HFFc6 (cell line): ENCODE results near the gene LRRC4B. TPM values are rescaled to one million over a fixed set of nuclear protein-coding genes. Genes with fewer than 3 reads are reported as not detected.
A peak's percentile ranks its signal among the peaks of the same experiment; 100 is the strongest.

Experiments
- DNase-seq: peaks from one replicate; pipeline ENCODE4 v3.0.0-alpha.2; 2018
- H3K27ac Mint-ChIP-seq: 2 replicates; pipeline ENCODE4 v1.8.0; 2020; ENCODE audit warnings: mild to moderate bottlenecking, mixed read lengths
- H3K27me3 Mint-ChIP-seq: 2 replicates; pipeline ENCODE4 v1.8.0; 2021; ENCODE audit warnings: mild to moderate bottlenecking, moderate library complexity, mixed read lengths; ENCODE audit not compliant: insufficient read depth
- H3K36me3 Mint-ChIP-seq: 2 replicates; pipeline ENCODE4 v1.8.0; 2021; ENCODE audit warnings: low read depth, mixed read lengths
- H3K4me1 Mint-ChIP-seq: 2 replicates; pipeline ENCODE4 v1.8.0; 2020; ENCODE audit warnings: low read depth, mixed read lengths
- H3K4me3 Mint-ChIP-seq: 2 replicates; pipeline ENCODE4 v1.8.0; 2020; ENCODE audit warnings: mild to moderate bottlenecking, moderate library complexity, mixed read lengths
- H3K9me3 Mint-ChIP-seq: 2 replicates; pipeline ENCODE4 v1.8.0; 2020; ENCODE audit warnings: mild to moderate bottlenecking, mixed read lengths
- total RNA-seq, 6 experiments: library from RNA; stranded (reverse); fragmentation: NEBNext Ultra II Directional; extraction: Animal tissue kit (Norgen Biotek cat#: 25700); gene quantifications; 2 replicates in 1 of 6; 3 replicates in 5 of 6; pipeline ENCODE4 v1.2.3, GENCODE V29; 2021
- TF ChIP-seq, protein P1 (sequence below): fragments of 200-600 bp; sonication (generic); IDR thresholded peaks from 2 replicates; pipeline ENCODE4 v1.5.0; 2021; ENCODE audit warnings: antibody characterized with exemption, mild to moderate bottlenecking

LRRC4B gene
- total RNA-seq, 6 experiments from 2014 or later, result 0.07 to 0.14 (median 0.08) TPM

DNA sequence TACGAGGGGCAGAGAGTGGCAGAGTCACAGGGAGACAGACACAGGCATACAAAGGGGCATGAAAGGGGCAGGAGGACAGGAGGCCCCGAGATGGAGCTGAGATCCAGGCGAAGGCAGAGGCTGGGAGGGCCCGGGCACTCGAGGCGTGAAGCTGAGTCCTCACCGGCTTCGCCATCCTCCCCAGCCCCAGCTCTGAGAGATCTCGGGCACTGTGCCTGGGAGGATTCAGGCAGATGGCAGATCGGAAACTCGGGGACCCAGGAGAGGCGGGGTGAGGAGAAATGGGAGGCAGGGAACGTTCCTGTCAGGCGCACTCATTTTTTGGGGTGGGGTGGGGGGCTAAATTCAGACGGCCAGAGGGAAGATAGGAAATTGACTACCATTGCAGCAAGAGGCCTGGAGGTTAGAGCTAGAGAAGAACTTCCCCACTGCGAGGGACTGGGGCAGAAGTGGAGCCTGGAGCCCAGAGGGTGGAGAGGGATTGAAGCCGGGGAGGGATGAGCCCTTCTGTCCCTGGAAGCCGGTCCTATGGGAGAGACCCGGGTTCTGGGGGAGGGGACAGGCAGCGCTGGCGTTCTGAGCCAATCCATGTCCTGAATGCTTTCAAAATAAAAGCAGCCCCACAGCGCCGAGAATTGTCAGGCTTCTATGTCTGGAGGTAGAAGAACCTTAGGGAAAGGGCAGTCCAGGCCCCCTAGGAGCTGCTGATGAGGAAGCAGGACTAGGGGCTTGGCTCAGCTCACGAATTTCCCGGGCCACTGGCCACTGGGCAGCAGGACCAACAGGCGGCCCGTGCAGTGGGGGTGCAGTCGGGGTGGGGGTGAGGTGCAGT lies 12.6 kb downstream of the LRRC4B start:
- Mint-ChIP-seq H3K27ac (no peak overlapping the region), H3K4me3 (peak overlapping the region; percentile 91), H3K27me3 (peaks cover 40% of the 10 kb centered on the region), H3K36me3 (no peaks in the 10 kb centered on the region), H3K4me1 (peaks cover 6% of the 10 kb centered on the region), H3K9me3 (no peaks in the 10 kb centered on the region)
- no peak for DNase-seq
- TF ChIP-seq, protein P1, sequence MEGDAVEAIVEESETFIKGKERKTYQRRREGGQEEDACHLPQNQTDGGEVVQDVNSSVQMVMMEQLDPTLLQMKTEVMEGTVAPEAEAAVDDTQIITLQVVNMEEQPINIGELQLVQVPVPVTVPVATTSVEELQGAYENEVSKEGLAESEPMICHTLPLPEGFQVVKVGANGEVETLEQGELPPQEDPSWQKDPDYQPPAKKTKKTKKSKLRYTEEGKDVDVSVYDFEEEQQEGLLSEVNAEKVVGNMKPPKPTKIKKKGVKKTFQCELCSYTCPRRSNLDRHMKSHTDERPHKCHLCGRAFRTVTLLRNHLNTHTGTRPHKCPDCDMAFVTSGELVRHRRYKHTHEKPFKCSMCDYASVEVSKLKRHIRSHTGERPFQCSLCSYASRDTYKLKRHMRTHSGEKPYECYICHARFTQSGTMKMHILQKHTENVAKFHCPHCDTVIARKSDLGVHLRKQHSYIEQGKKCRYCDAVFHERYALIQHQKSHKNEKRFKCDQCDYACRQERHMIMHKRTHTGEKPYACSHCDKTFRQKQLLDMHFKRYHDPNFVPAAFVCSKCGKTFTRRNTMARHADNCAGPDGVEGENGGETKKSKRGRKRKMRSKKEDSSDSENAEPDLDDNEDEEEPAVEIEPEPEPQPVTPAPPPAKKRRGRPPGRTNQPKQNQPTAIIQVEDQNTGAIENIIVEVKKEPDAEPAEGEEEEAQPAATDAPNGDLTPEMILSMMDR, result no peak

DNA sequence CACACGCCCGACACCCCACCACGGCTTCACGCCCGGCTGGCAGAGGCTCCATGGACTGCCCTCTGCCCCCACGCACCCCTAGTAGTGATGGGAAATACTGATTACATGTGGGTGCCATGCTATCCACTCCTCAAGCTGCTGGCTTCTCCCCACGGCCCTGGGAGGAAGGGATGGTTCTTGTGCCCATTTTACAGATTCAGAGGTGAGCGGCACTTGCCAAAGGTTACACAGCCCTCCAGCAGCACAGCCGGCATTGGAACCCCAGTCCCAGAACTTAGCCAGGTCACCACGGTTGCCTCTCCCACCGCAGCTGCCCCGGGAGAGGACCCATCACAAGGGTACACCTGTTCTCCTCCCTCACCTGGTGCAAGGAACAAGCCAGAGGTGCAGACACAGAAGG lies 13.2 kb downstream of the LRRC4B start:
- no peaks in the 10 kb centered on the region for H3K36me3 Mint-ChIP-seq
- H3K9me3 Mint-ChIP-seq, result no peaks in the 10 kb centered on the region
- peaks cover 36% of the 10 kb centered on the region for H3K27me3 Mint-ChIP-seq
- H3K4me3 Mint-ChIP-seq, result no peak overlapping the region
- H3K4me1 Mint-ChIP-seq, result peaks cover 6% of the 10 kb centered on the region
- no peak for DNase-seq
- H3K27ac Mint-ChIP-seq, result no peak overlapping the region
- TF ChIP-seq, protein P1, result no peak

DNA sequence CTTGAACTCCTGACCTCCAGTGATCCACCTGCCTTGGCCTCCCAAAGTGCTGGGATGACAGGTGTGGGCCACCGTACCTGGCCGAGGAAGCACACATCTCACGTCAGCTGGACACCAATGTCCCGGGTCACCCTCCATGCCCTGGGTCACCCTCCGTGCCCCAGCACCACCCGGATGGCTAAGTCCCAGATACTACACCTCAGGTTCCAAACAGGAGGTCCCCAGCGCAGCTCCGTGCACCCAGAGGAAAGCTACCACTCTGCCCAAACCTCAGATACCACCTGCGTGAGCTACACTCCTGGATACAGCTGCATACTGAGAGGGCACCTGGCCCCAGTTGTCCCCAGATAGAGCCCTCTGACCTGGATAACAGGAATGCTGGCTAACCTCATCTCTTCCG lies 14.0 kb downstream of the LRRC4B start:
- peaks cover 29% of the 10 kb centered on the region for H3K27me3 Mint-ChIP-seq
- H3K9me3 Mint-ChIP-seq, result no peaks in the 10 kb centered on the region
- H3K36me3 Mint-ChIP-seq, result no peaks in the 10 kb centered on the region
- TF ChIP-seq, protein P1, result no peak
- no peak overlapping the region for H3K4me3 Mint-ChIP-seq
- H3K27ac Mint-ChIP-seq, result no peak overlapping the region
- DNase-seq, result no peak
- peaks cover 6% of the 10 kb centered on the region for H3K4me1 Mint-ChIP-seq

DNA sequence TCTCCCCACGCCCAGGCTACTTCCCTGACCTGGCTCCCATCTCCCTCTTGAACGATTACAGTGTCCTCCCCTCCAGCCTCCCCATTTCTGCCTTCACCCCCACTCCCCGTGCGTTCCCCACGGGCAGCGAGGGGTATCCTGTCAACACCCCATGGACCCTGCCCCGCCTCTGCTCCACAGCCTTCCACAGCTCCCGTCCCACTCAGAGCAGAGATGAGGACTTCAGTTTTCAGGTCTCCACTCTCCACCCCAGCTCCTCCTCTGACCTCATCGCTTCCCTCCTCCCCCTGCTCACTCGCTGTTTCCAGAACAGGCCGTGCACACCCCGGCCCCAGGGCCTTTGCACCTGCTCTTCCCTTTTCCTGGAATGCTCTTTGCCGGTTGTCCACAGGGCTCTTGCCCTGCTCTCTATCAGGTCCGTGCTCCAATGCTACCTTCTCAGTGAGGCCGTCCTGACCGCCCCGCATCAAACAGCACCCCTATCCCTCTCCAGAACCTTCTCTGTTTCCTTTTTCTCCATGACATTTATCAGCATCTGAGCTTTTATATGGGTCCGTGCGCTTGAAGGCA lies 15.0 kb downstream of the LRRC4B start:
- H3K36me3 Mint-ChIP-seq, result no peaks in the 10 kb centered on the region
- TF ChIP-seq, protein P1, result no peak
- H3K27ac Mint-ChIP-seq, result no peak overlapping the region
- no peak for DNase-seq
- H3K4me1 Mint-ChIP-seq, result peaks cover 6% of the 10 kb centered on the region
- H3K4me3 Mint-ChIP-seq, result no peak overlapping the region
- H3K9me3 Mint-ChIP-seq, result no peaks in the 10 kb centered on the region
- H3K27me3 Mint-ChIP-seq, result peaks cover 22% of the 10 kb centered on the region

DNA sequence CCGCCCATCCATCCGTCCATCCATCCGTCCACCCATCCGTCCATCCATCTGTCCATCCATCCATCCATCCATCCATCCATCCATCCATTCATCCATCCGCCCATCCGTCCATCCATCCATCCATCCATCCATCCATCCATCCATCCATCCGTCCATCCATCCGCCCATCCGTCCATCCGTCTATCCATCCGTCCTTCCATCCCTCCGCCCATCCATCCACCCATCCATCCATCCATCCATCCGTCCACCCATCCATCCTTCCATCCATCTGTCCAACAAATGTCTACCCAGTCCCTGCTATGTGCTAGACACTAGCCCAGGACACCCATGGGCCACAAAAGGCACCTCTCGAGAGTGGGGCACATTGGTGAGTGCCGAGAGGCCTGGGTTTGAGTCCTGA lies 15.7 kb downstream of the LRRC4B start:
- H3K27ac Mint-ChIP-seq, result no peak overlapping the region
- no peaks in the 10 kb centered on the region for H3K36me3 Mint-ChIP-seq
- DNase-seq, result no peak
- H3K4me3 Mint-ChIP-seq, result no peak overlapping the region; the same call in 1 of the 2 replicates
- H3K9me3 Mint-ChIP-seq, result no peaks in the 10 kb centered on the region
- peaks cover 6% of the 10 kb centered on the region for H3K4me1 Mint-ChIP-seq
- TF ChIP-seq, protein P1, result no peak
- H3K27me3 Mint-ChIP-seq, result peaks cover 22% of the 10 kb centered on the region
